Left cardiac atrium (tissue), 4 donors: ENCODE data around the gene DEXI. TPM values are rescaled to one million over a fixed set of nuclear protein-coding genes. Genes with fewer than 3 reads are reported as not detected.
A peak's percentile ranks its signal among the peaks of the same experiment; 100 is the strongest.
"Not testable (repeated sequence)": the region's sequence is repeated elsewhere in the genome, so short reads cannot be mapped to it uniquely, and the experiment has no call there.

Experiments used
- ATAC-seq, 2 donors: fragments of 200-7000 bp; cut with Tn5 transposase; one replicate each; pipeline ENCODE4 v1.9.1; 2020; ENCODE audit warnings: mild to moderate bottlenecking in 2 of 2, moderate library complexity in 2 of 2
- DNase-seq: peaks from one replicate; pipeline ENCODE4 v3.0.0-alpha.2; 2020
- intact Hi-C, 2 donors: fragments of 100-400 bp; cut with DNase I; formaldehyde crosslinking; loops; one replicate each; pipeline versions ENCODE4 v1.14.1 to v1.15.1; 2022 to 2023
- total RNA-seq, 2 donors: library from RNA; stranded (reverse); fragmentation: NEBNext Ultra II Directional; extraction: Animal tissue kit (Norgen Biotek cat#: 25700); gene quantifications; one replicate each; pipeline ENCODE4 v1.2.1, GENCODE V29; 2021
- donor health status: DM: no; HTN: yes; CAD: no.
- donor health status: DM: no; HTN: yes; CAD: no; lungs with severe emphysema.
- donor health status: DM: yes; HTN: yes; CAD: no.
- donor health status: Dilated cardiomyopathy.

Gene DEXI
- total RNA-seq, 2 donors from 2014 or later: 68.5 to 84.9 TPM

GRCh38 chr16:10946308-10946707, 4.0 kb upstream of the DEXI start:
- no peak for ATAC-seq
- intact Hi-C loops: no loop called here
- no peak for DNase-seq

GRCh38 chr16:10945065-10945787, 3.0 kb upstream of the DEXI start:
- ATAC-seq (no peak), DNase-seq (no peak)
- intact Hi-C loops: no loop called here

- intact Hi-C loops: no loop called here
- DNase-seq (peak; percentile 99), ATAC-seq (peak; percentile 83 to 88)
Observed at GRCh38 chr16:10944249-10945064, 2.2 kb upstream of the DEXI start, which contains the start of gene CLEC16A. Gene CLEC16A, plus strand, starts transcription at chr16:10944564. Its CDS starts 154 bp downstream, at chr16:10944718.

GRCh38 chr16:10943064-10943353, 741 bp upstream of the DEXI start:
- intact Hi-C loops: no loop called here
- DNase-seq: no peak
- ATAC-seq: no peak

GRCh38 chr16:10941935-10942351, 325 bp downstream of the DEXI start:
- peak; percentile 0 to 5 for ATAC-seq
- intact Hi-C loops, DNase-seq: not testable (repeated sequence)

- DNase-seq (no peak), ATAC-seq (peak; percentile 1 to 2)
- intact Hi-C loops: no loop called here
Observed at GRCh38 chr16:10941127-10941933, 938 bp downstream of the DEXI start.

GRCh38 chr16:10940501-10941079, 1.7 kb downstream of the DEXI start:
- intact Hi-C loops: no loop called here
- DNase-seq (no peak), ATAC-seq (no peak)

GRCh38 chr16:10939649-10940234, 2.5 kb downstream of the DEXI start:
- no peak for ATAC-seq
- intact Hi-C loops: loop anchor here in 1 of 2 donors (10.0 kb wide), 1 partner anchor 365 kb away; no protein-coding TSS in a partner anchor
- DNase-seq: no peak

- no peak for DNase-seq
- intact Hi-C loops: loop anchor here in 1 of 2 donors (10.0 kb wide), 1 partner anchor 364 kb away; no protein-coding TSS in a partner anchor
- no peak for ATAC-seq
Observed at GRCh38 chr16:10938796-10939648, 3.2 kb downstream of the DEXI start.

- ATAC-seq: no peak
- intact Hi-C loops: loop anchor here in 1 of 2 donors (10.0 kb wide), 1 partner anchor 364 kb away; no protein-coding TSS in a partner anchor
- no peak for DNase-seq
Observed at GRCh38 chr16:10938321-10938720, 3.9 kb downstream of the DEXI start.

- DNase-seq (no peak), ATAC-seq (no peak)
- intact Hi-C loops: loop anchor here in 1 of 2 donors (10.0 kb wide), 1 partner anchor 362 kb away; no protein-coding TSS in a partner anchor
Observed at GRCh38 chr16:10937068-10937859, 5.0 kb downstream of the DEXI start.

- ATAC-seq (no peak), DNase-seq (no peak)
- intact Hi-C loops: loop anchor here in 1 of 2 donors (10.0 kb wide), 1 partner anchor 362 kb away; no protein-coding TSS in a partner anchor
Observed at GRCh38 chr16:10936272-10936984, 5.8 kb downstream of the DEXI start.

GRCh38 chr16:10935226-10935915, 6.9 kb downstream of the DEXI start:
- ATAC-seq (no peak), DNase-seq (no peak)
- intact Hi-C loops: loop anchor here in 1 of 2 donors (10.0 kb wide), 1 partner anchor 361 kb away; no protein-coding TSS in a partner anchor

- ATAC-seq: no peak
- DNase-seq: no peak
- intact Hi-C loops: loop anchor here in 1 of 2 donors (10.0 kb wide), 1 partner anchor 360 kb away; no protein-coding TSS in a partner anchor
Observed at GRCh38 chr16:10934325-10935107, 7.8 kb downstream of the DEXI start.

GRCh38 chr16:10933865-10934264, 8.4 kb downstream of the DEXI start:
- intact Hi-C loops: loop anchor here in 1 of 2 donors (10.0 kb wide), 1 partner anchor 359 kb away; no protein-coding TSS in a partner anchor
- DNase-seq (no peak), ATAC-seq (no peak)
